Fibroblast of lung (primary cell): Measurements from ENCODE around the gene ANKRD35.

ENCODE experiments used
- CTCF ChIP-seq, 2 donors: IDR thresholded peaks in 1 of 2; conservative IDR thresholded peaks in 1 of 2; 1 replicate in 1 of 2; 2 replicates in 1 of 2; pipeline ENCODE4 v1.5.1; 2011 to 2012; ENCODE audit warnings: low read length in 2 of 2, control low read depth in 1 of 2, inconsistent platforms in 1 of 2, low read depth in 1 of 2, mild to moderate bottlenecking in 1 of 2
- EZH2 ChIP-seq: IDR thresholded peaks from 2 replicates; pipeline ENCODE4 v1.5.1; 2012; ENCODE audit warnings: low read length, control low read depth, mild to moderate bottlenecking; ENCODE audit errors: missing control alignments

- peak; percentile 84 for TF ChIP-seq CTCF (conservative IDR thresholded peaks at IDR 0.05 in 1 of 2, IDR thresholded peaks at IDR 0.05 in 1 of 2; ENCODE audit: low read depth in 1 of 2, low read length in 2 of 2)
- TF ChIP-seq EZH2, result no peak
Measured at GRCh38 chr1:145845514-145846161, 40.0 kb downstream of the ANKRD35 start, which contains the start of gene NUDT17.
